Measurements from ENCODE around the gene EFHC1. TPM values are rescaled to one million over a fixed set of nuclear protein-coding genes. Genes with fewer than 3 reads are reported as not detected.

The EFHC1 gene
- total and polyA plus RNA-seq, 2 experiments from 2014 or later, result 24.3 to 28.0 TPM

- Mint-ChIP-seq H3K36me3 (ENCODE audit: low read depth) (peaks cover 8% of the 10 kb centered on the region), H3K27ac (no peak overlapping the region), H3K27me3 (ENCODE audit: insufficient read depth, low read depth, poor library complexity) (no peaks in the 10 kb centered on the region), H3K4me3 (no peak overlapping the region), H3K9me3 (peaks cover 3% of the 10 kb centered on the region; the same call in 1 of the 3 replicates), H3K4me1 (peaks cover 2% of the 10 kb centered on the region; the same call in 1 of the 3 replicates)
- H3K4me1 ChIP-seq (ENCODE audit: insufficient read depth), result no peaks in the 10 kb centered on the region
- no peaks in the 10 kb centered on the region; the same call in 1 of the 2 replicates for H3K79me2 ChIP-seq (replicated peaks; ENCODE audit: insufficient read depth)
- no peaks in the 10 kb centered on the region for H3K36me3 ChIP-seq (ENCODE audit: insufficient read depth)
- no peak for DNase-seq (ENCODE audit: low spot score)
- no peak overlapping the region for H3K27ac ChIP-seq (ENCODE audit: low read depth)
- TF ChIP-seq CTCF (conservative IDR thresholded peaks at IDR 0.05; ENCODE audit: low read depth in 2 of 2) (no peak), POLR2AphosphoS5 (IDR thresholded peaks at IDR 0.05; ENCODE audit: low read depth) (no peak), EZH2 (IDR thresholded peaks at IDR 0.05; ENCODE audit: low read depth, unreplicated experiment) (no peak), CREB1 (CRISPR knock-in tag; IDR thresholded peaks at IDR 0.05; ENCODE audit: low read depth) (no peak), EZH2phosphoT487 (IDR thresholded peaks at IDR 0.05; ENCODE audit: unreplicated experiment) (no peak), REST (IDR thresholded peaks at IDR 0.05; ENCODE audit: unreplicated experiment) (no peak), STAT1 (IDR thresholded peaks at IDR 0.05; ENCODE audit: unreplicated experiment) (no peak), JUNB (IDR thresholded peaks at IDR 0.05; ENCODE audit: unreplicated experiment) (no peak), NANOG (IDR thresholded peaks at IDR 0.05; ENCODE audit: borderline replicate concordance) (no peak), ZNF331 (CRISPR knock-in tag; IDR thresholded peaks at IDR 0.05; ENCODE audit: low read depth) (no peak), ZNF114 (CRISPR knock-in tag; IDR thresholded peaks at IDR 0.05) (no peak)
- TF ChIP-seq, protein P1, sequence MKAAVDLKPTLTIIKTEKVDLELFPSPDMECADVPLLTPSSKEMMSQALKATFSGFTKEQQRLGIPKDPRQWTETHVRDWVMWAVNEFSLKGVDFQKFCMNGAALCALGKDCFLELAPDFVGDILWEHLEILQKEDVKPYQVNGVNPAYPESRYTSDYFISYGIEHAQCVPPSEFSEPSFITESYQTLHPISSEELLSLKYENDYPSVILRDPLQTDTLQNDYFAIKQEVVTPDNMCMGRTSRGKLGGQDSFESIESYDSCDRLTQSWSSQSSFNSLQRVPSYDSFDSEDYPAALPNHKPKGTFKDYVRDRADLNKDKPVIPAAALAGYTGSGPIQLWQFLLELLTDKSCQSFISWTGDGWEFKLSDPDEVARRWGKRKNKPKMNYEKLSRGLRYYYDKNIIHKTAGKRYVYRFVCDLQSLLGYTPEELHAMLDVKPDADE (IDR thresholded peaks at IDR 0.05), result no peak
- TF ChIP-seq, protein P2, sequence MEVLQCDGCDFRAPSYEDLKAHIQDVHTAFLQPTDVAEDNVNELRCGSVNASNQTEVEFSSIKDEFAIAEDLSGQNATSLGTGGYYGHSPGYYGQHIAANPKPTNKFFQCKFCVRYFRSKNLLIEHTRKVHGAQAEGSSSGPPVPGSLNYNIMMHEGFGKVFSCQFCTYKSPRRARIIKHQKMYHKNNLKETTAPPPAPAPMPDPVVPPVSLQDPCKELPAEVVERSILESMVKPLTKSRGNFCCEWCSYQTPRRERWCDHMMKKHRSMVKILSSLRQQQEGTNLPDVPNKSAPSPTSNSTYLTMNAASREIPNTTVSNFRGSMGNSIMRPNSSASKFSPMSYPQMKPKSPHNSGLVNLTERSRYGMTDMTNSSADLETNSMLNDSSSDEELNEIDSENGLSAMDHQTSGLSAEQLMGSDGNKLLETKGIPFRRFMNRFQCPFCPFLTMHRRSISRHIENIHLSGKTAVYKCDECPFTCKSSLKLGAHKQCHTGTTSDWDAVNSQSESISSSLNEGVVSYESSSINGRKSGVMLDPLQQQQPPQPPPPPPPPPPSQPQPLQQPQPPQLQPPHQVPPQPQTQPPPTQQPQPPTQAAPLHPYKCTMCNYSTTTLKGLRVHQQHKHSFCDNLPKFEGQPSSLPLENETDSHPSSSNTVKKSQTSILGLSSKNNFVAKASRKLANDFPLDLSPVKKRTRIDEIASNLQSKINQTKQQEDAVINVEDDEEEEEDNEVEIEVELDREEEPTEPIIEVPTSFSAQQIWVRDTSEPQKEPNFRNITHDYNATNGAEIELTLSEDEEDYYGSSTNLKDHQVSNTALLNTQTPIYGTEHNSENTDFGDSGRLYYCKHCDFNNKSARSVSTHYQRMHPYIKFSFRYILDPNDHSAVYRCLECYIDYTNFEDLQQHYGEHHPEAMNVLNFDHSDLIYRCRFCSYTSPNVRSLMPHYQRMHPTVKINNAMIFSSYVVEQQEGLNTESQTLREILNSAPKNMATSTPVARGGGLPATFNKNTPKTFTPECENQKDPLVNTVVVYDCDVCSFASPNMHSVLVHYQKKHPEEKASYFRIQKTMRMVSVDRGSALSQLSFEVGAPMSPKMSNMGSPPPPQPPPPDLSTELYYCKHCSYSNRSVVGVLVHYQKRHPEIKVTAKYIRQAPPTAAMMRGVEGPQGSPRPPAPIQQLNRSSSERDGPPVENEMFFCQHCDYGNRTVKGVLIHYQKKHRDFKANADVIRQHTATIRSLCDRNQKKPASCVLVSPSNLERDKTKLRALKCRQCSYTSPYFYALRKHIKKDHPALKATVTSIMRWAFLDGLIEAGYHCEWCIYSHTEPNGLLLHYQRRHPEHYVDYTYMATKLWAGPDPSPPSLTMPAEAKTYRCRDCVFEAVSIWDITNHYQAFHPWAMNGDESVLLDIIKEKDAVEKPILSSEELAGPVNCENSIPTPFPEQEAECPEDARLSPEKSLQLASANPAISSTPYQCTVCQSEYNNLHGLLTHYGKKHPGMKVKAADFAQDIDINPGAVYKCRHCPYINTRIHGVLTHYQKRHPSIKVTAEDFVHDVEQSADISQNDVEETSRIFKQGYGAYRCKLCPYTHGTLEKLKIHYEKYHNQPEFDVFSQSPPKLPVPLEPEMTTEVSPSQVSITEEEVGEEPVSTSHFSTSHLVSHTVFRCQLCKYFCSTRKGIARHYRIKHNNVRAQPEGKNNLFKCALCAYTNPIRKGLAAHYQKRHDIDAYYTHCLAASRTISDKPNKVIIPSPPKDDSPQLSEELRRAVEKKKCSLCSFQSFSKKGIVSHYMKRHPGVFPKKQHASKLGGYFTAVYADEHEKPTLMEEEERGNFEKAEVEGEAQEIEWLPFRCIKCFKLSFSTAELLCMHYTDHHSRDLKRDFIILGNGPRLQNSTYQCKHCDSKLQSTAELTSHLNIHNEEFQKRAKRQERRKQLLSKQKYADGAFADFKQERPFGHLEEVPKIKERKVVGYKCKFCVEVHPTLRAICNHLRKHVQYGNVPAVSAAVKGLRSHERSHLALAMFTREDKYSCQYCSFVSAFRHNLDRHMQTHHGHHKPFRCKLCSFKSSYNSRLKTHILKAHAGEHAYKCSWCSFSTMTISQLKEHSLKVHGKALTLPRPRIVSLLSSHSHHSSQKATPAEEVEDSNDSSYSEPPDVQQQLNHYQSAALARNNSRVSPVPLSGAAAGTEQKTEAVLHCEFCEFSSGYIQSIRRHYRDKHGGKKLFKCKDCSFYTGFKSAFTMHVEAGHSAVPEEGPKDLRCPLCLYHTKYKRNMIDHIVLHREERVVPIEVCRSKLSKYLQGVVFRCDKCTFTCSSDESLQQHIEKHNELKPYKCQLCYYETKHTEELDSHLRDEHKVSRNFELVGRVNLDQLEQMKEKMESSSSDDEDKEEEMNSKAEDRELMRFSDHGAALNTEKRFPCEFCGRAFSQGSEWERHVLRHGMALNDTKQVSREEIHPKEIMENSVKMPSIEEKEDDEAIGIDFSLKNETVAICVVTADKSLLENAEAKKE (CRISPR knock-in tag; IDR thresholded peaks at IDR 0.05), result no peak
- no peak overlapping the region for H3K4me2 ChIP-seq
- H3K9me2 ChIP-seq (ENCODE audit: insufficient read depth), result no peaks in the 10 kb centered on the region
- no peak overlapping the region for H3K4me3 ChIP-seq
- H3F3A ChIP-seq (replicated peaks; ENCODE audit: low read depth), result no peaks in the 10 kb centered on the region
- no peaks in the 10 kb centered on the region for H3K27me3 ChIP-seq (ENCODE audit: insufficient read depth)
- no peaks in the 10 kb centered on the region; the same call in 1 of the 2 replicates for H4K20me1 ChIP-seq (replicated peaks; ENCODE audit: insufficient read depth)
- ATAC-seq, result no peak
- no peak overlapping the region for H2AFZ ChIP-seq
Observed at GRCh38 chr6:52375780-52376556, 44.2 kb upstream of the EFHC1 start.

Measured in GM23338 (cell line).